DND-41 (cell line): ENCODE results near the gene CTTN.

Experiments used
- CTCF ChIP-seq: IDR thresholded peaks from 2 replicates; pipeline ENCODE4 v1.5.1; 2012; ENCODE audit warnings: borderline replicate concordance, low read length, moderate library complexity, mild to moderate bottlenecking; ENCODE audit not compliant: poor library complexity, severe bottlenecking; ENCODE audit errors: extremely low read depth
- EZH2 ChIP-seq: IDR thresholded peaks from 3 replicates; pipeline ENCODE4 v1.6.1; 2012; ENCODE audit warnings: borderline replicate concordance, low read depth, mild to moderate bottlenecking, moderate library complexity, low read length, inconsistent platforms; ENCODE audit not compliant: severe bottlenecking

GRCh38 chr11:70434813-70435278, 36.5 kb downstream of the CTTN start:
- TF ChIP-seq CTCF = no peak
- no peak for TF ChIP-seq EZH2
